Kidney (tissue), 14 donors: ENCODE measurements around the gene NLGN1. TPM values are rescaled to one million over a fixed set of nuclear protein-coding genes. Genes with fewer than 3 reads are reported as not detected.

Source experiments
- DNase-seq, 5 donors: peaks; one replicate each; pipeline ENCODE4 v3.0.0-alpha.2; 2013 to 2020
- FAIRE-seq: peaks from 2 replicates; lab custom pipeline; 2012; peaks lifted over from hg19 to GRCh38; lab: Jason Lieb, UNC
- H3K27ac ChIP-seq, 2 donors: one replicate each; pipeline ENCODE4 v1.7.0; 2013; ENCODE audit warnings: low read depth in 2 of 2, low read length in 2 of 2, inconsistent platforms in 1 of 2
- H3K27me3 ChIP-seq: one replicate; pipeline ENCODE4 v1.7.1; 2013; ENCODE audit warnings: low read length, inconsistent platforms; ENCODE audit not compliant: control insufficient read depth, insufficient read depth
- H3K36me3 ChIP-seq, 3 donors: one replicate each; pipeline versions ENCODE4 v1.7.0 to v1.7.1; 2013; ENCODE audit warnings: low read length in 3 of 3, control low read depth in 1 of 3, inconsistent platforms in 1 of 3; ENCODE audit not compliant: insufficient read depth in 3 of 3, control insufficient read depth in 2 of 3
- H3K4me1 ChIP-seq, 3 donors: one replicate each; pipeline versions ENCODE4 v1.7.0 to v1.7.1; 2013; ENCODE audit warnings: low read length in 3 of 3, inconsistent platforms in 1 of 3, low read depth in 1 of 3; ENCODE audit not compliant: control insufficient read depth in 2 of 3, insufficient read depth in 2 of 3
- H3K4me3 ChIP-seq, 3 donors: one replicate each; pipeline versions ENCODE4 v1.7.0 to v1.8.1; 2013; ENCODE audit warnings: low read length in 3 of 3, control low read depth in 1 of 3, inconsistent platforms in 1 of 3
- H3K9ac ChIP-seq, 3 donors: one replicate each; pipeline versions ENCODE4 v1.7.0 to v1.7.1; 2013; ENCODE audit warnings: low read length in 3 of 3, control low read depth in 1 of 3, inconsistent platforms in 1 of 3
- H3K9me3 ChIP-seq, 3 donors: one replicate each; pipeline versions ENCODE4 v1.7.0 to v1.7.1; 2013; ENCODE audit warnings: low read length in 3 of 3, control low read depth in 1 of 3, inconsistent platforms in 1 of 3; ENCODE audit not compliant: control insufficient read depth in 2 of 3, insufficient read depth in 1 of 3
- CTCF ChIP-seq: IDR thresholded peaks from 3 replicates; pipeline ENCODE4 v1.5.1; 2012; ENCODE audit warnings: mild to moderate bottlenecking, moderate library complexity, borderline replicate concordance; ENCODE audit not compliant: insufficient read depth; ENCODE audit errors: extremely low read depth
- intact Hi-C: fragments of 100-400 bp; cut with DNase I; formaldehyde crosslinking; loops from one replicate; pipeline ENCODE4 v1.11.1; 2022
- polyA plus RNA-seq: library from polyadenylated mRNA; stranded (reverse); fragments of 350-450 nt; fragmentation: Illumina TruSeq; extraction: RNeasy Lipid Tissue Mini Kit (QIAGEN cat#74804); gene quantifications from one replicate; pipeline ENCODE4 v1.2.3, GENCODE V29; 2014; ENCODE audit warnings: low read depth, low replicate concordance; ENCODE audit not compliant: insufficient read depth
- total RNA-seq: library from RNA; stranded (reverse); fragmentation: NEBNext Ultra II Directional; extraction: Animal tissue kit (Norgen Biotek cat#: 25700); gene quantifications from one replicate; pipeline ENCODE4 v1.2.1, GENCODE V29; 2021
- donor health status: control.
- donor health status: control.
- donor health status: control.
- donor health status: control.
- donor health status: control.
- donor health status: DM: yes; HTN: yes; CAD: no.
- donor health status: Normal renal cell carcinoma (clear cell type).

The NLGN1 gene
- total and polyA plus RNA-seq, 2 donors from 2014 or later: 0.49 to 19.4 TPM

GRCh38 chr3:174132421-174133042 is 735.0 kb downstream of the NLGN1 start:
- Histone ChIP-seq H3K9me3 (no peaks in the 10 kb centered on the region), H3K9ac (no peak overlapping the region), H3K4me3 (peak overlapping the region in 2 of 3 donors; percentile 6 to 16), H3K36me3 (no peaks in the 10 kb centered on the region), H3K4me1 (peaks cover 0 to 4% (median 0%) of the 10 kb centered on the region in 3 donors), H3K27me3 (no peaks in the 10 kb centered on the region), H3K27ac (peak overlapping the region in 1 of 2 donors; percentile 66)
- FAIRE-seq (peak; percentile 38), DNase-seq (no peak)
- TF ChIP-seq CTCF: no peak
- intact Hi-C loops: no loop called here

GRCh38 chr3:174146008-174146407 is 748.5 kb downstream of the NLGN1 start:
- H3K27me3 ChIP-seq: no peaks in the 10 kb centered on the region
- FAIRE-seq (no peak), DNase-seq (no peak)
- H3K4me3 ChIP-seq: no peak overlapping the region
- no peaks in the 10 kb centered on the region for H3K4me1 ChIP-seq
- no peak overlapping the region for H3K9ac ChIP-seq
- H3K9me3 ChIP-seq: no peaks in the 10 kb centered on the region
- no peaks in the 10 kb centered on the region for H3K36me3 ChIP-seq
- no peak overlapping the region for H3K27ac ChIP-seq
- intact Hi-C loops: no loop called here
- TF ChIP-seq CTCF: no peak

- Histone ChIP-seq H3K36me3 (no peaks in the 10 kb centered on the region), H3K4me1 (no peaks in the 10 kb centered on the region), H3K27me3 (no peaks in the 10 kb centered on the region), H3K27ac (no peak overlapping the region), H3K9me3 (no peaks in the 10 kb centered on the region), H3K9ac (no peak overlapping the region), H3K4me3 (no peak overlapping the region)
- no peak for TF ChIP-seq CTCF
- no peak for DNase-seq
- intact Hi-C loops: no loop called here
- FAIRE-seq: no peak
Observed at GRCh38 chr3:174147798-174148197, 750.3 kb downstream of the NLGN1 start.

GRCh38 chr3:174153871-174154270 is 756.3 kb downstream of the NLGN1 start:
- Histone ChIP-seq H3K27ac (no peak overlapping the region), H3K4me1 (no peaks in the 10 kb centered on the region), H3K9ac (no peak overlapping the region), H3K36me3 (no peaks in the 10 kb centered on the region), H3K9me3 (no peaks in the 10 kb centered on the region), H3K4me3 (no peak overlapping the region), H3K27me3 (no peaks in the 10 kb centered on the region)
- no peak for TF ChIP-seq CTCF
- no peak for DNase-seq
- no peak for FAIRE-seq
- intact Hi-C loops: no loop called here
